Stomach (tissue), 4 donors: ENCODE results near the gene LRMDA.

Experiments
- POLR2AphosphoS5 ChIP-seq, 3 donors: sonication (generic); formaldehyde crosslinking; IDR thresholded peaks; one replicate each; pipeline ENCODE4 v1.6.1; 2016; ENCODE audit warnings: antibody characterized with exemption in 3 of 3
- TF ChIP-seq, protein P1 (sequence below), 7 experiments: fragments of 450-650 bp in 4 of 7; fragments of 200-600 bp in 3 of 7; sonication (generic) in 3 of 7; IDR thresholded peaks; one replicate each; pipeline ENCODE4 v1.5.1; 2016 to 2019; ENCODE audit warnings: antibody characterized with exemption in 7 of 7, control low read depth in 2 of 7, mild to moderate bottlenecking in 1 of 7

DNA sequence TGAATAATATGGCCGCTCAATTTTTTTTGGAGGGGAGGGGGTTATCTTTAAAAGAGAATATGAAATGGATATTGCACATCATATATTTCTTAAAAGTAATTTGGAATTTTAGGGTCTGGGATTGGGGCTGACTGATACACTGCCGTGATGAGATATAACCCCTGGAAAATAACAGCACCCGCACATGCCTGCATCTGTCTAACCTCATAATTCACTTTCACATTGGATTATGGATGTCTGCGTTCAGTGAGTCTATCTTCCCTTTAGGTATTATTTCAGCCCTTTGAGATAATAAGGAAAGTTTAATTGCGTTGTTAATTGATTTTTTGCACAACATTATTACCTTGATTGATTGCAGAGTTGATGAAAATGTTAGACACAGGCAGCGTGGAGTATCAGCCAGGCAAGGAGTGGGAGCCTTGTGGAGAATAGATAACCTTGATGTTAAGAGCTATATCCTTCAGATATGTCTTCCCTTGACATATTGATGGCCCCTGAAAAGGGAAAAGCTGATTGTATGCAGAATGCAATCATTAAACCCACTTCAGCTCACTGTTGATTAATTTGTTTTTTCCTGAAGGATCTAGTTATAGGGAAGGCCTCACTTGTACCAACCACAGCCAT is 1111.0 kb downstream of the LRMDA start:
- no peak for TF ChIP-seq POLR2AphosphoS5 (IDR thresholded peaks at IDR 0.05)
- TF ChIP-seq, protein P1, sequence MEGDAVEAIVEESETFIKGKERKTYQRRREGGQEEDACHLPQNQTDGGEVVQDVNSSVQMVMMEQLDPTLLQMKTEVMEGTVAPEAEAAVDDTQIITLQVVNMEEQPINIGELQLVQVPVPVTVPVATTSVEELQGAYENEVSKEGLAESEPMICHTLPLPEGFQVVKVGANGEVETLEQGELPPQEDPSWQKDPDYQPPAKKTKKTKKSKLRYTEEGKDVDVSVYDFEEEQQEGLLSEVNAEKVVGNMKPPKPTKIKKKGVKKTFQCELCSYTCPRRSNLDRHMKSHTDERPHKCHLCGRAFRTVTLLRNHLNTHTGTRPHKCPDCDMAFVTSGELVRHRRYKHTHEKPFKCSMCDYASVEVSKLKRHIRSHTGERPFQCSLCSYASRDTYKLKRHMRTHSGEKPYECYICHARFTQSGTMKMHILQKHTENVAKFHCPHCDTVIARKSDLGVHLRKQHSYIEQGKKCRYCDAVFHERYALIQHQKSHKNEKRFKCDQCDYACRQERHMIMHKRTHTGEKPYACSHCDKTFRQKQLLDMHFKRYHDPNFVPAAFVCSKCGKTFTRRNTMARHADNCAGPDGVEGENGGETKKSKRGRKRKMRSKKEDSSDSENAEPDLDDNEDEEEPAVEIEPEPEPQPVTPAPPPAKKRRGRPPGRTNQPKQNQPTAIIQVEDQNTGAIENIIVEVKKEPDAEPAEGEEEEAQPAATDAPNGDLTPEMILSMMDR (IDR thresholded peaks at IDR 0.05), result no peak
